ENCODE measurements around the gene ELOB.

ELOB gene

GRCh38 chr16:2773188-2773968, 3.7 kb downstream of the ELOB start:
- no peak overlapping the region for H3K27ac ChIP-seq

GRCh38 chr16:2771496-2772402, 5.3 kb downstream of the ELOB start:
- no peak for TF ChIP-seq CTCF (conservative IDR thresholded peaks at IDR 0.05)
- H3K27ac ChIP-seq = no peak overlapping the region

More at GRCh38 chr16:2773188-2773968, 3.7 kb downstream of the ELOB start:
- no peak for TF ChIP-seq CTCF (conservative IDR thresholded peaks at IDR 0.05)

- H3K27ac ChIP-seq = no peak overlapping the region
- TF ChIP-seq CTCF (conservative IDR thresholded peaks at IDR 0.05) = no peak
These were observed 6.8 kb downstream of the ELOB start for GRCh38 chr16:2770057-2770951.

- no peak for TF ChIP-seq CTCF (conservative IDR thresholded peaks at IDR 0.05)
- no peak overlapping the region for H3K27ac ChIP-seq
These were observed 7.4 kb downstream of the ELOB start for GRCh38 chr16:2769675-2770056.

GRCh38 chr16:2769100-2769529, 8.0 kb downstream of the ELOB start:
- H3K27ac ChIP-seq = no peak overlapping the region
- no peak for TF ChIP-seq CTCF (conservative IDR thresholded peaks at IDR 0.05)

- H3K27ac ChIP-seq = no peak overlapping the region
- TF ChIP-seq CTCF (conservative IDR thresholded peaks at IDR 0.05) = no peak
These were observed 8.5 kb downstream of the ELOB start for GRCh38 chr16:2768403-2769089.

Data from VCaP (cell line).